Measurements from ENCODE around the gene NHSL1. TPM values are rescaled to one million over a fixed set of nuclear protein-coding genes. Genes with fewer than 3 reads are reported as not detected.

Gene NHSL1
- total RNA-seq, 2 donors from 2014 or later = 13.3 to 15.5 TPM

GRCh38 chr6:138524526-138524925, 25.2 kb upstream of the NHSL1 start:
- intact Hi-C loops (cut with DNase I) = no loop called here
- no peak for DNase-seq (ENCODE audit: low spot score)

- DNase-seq (ENCODE audit: low spot score) = no peak
- intact Hi-C loops (cut with DNase I) = no loop called here
These were observed 24.3 kb upstream of the NHSL1 start for GRCh38 chr6:138523347-138524210.

- intact Hi-C loops (cut with DNase I) = no loop called here
- DNase-seq (ENCODE audit: low spot score) = no peak
These were observed 23.3 kb upstream of the NHSL1 start for GRCh38 chr6:138522611-138523010.

- no peak for DNase-seq (ENCODE audit: low spot score)
- intact Hi-C loops (cut with DNase I) = no loop called here
These were observed 22.5 kb upstream of the NHSL1 start for GRCh38 chr6:138521790-138522189.

GRCh38 chr6:138520463-138520862, 21.2 kb upstream of the NHSL1 start:
- no peak for DNase-seq (ENCODE audit: low spot score)
- intact Hi-C loops (cut with DNase I) = no loop called here

GRCh38 chr6:138518054-138518453, 18.8 kb upstream of the NHSL1 start:
- no peak for DNase-seq (ENCODE audit: low spot score)
- intact Hi-C loops (cut with DNase I) = no loop called here

- intact Hi-C loops (cut with DNase I) = no loop called here
These were observed 18.3 kb upstream of the NHSL1 start for GRCh38 chr6:138517635-138518034.

GRCh38 chr6:138515657-138516248, 16.5 kb upstream of the NHSL1 start:
- DNase-seq (ENCODE audit: low spot score) = no peak
- intact Hi-C loops (cut with DNase I) = no loop called here

More at GRCh38 chr6:138517635-138518034, 18.3 kb upstream of the NHSL1 start:
- peak; percentile 81 for DNase-seq (ENCODE audit: low spot score)

- intact Hi-C loops (cut with DNase I) = no loop called here
- no peak for DNase-seq (ENCODE audit: low spot score)
These were observed 15.7 kb upstream of the NHSL1 start for GRCh38 chr6:138514860-138515540.

GRCh38 chr6:138512609-138513008, 13.3 kb upstream of the NHSL1 start:
- DNase-seq (ENCODE audit: low spot score) = no peak
- intact Hi-C loops (cut with DNase I) = no loop called here

- intact Hi-C loops (cut with DNase I) = no loop called here
- DNase-seq (ENCODE audit: low spot score) = no peak
These were observed 10.8 kb upstream of the NHSL1 start for GRCh38 chr6:138510093-138510492.

GRCh38 chr6:138509371-138509770, 10.1 kb upstream of the NHSL1 start:
- intact Hi-C loops (cut with DNase I) = no loop called here
- DNase-seq (ENCODE audit: low spot score) = no peak

GRCh38 chr6:138508676-138508988, 9.3 kb upstream of the NHSL1 start:
- intact Hi-C loops (cut with DNase I) = no loop called here

GRCh38 chr6:138507977-138508675, 8.8 kb upstream of the NHSL1 start:
- intact Hi-C loops (cut with DNase I) = no loop called here
- no peak for DNase-seq (ENCODE audit: low spot score)

More at GRCh38 chr6:138508676-138508988, 9.3 kb upstream of the NHSL1 start:
- DNase-seq (ENCODE audit: low spot score) = no peak

- DNase-seq (ENCODE audit: low spot score) = no peak
- intact Hi-C loops (cut with DNase I) = no loop called here
These were observed 5.7 kb upstream of the NHSL1 start for GRCh38 chr6:138504764-138505689.

GRCh38 chr6:138503881-138504680, 4.8 kb upstream of the NHSL1 start:
- intact Hi-C loops (cut with DNase I) = no loop called here
- DNase-seq (ENCODE audit: low spot score) = no peak

GRCh38 chr6:138502546-138502945, 3.3 kb upstream of the NHSL1 start:
- intact Hi-C loops (cut with DNase I) = no loop called here
- no peak for DNase-seq (ENCODE audit: low spot score)

- intact Hi-C loops (cut with DNase I) = no loop called here
- DNase-seq (ENCODE audit: low spot score) = no peak
These were observed 1.7 kb upstream of the NHSL1 start for GRCh38 chr6:138500867-138501446.
